Measurements from ENCODE around the gene ZMYND10. TPM values are rescaled to one million over a fixed set of nuclear protein-coding genes. Genes with fewer than 3 reads are reported as not detected.
A peak's percentile ranks its signal among the peaks of the same experiment; 100 is the strongest.

The ZMYND10 gene
- total RNA-seq, 1 experiment from 2014 or later = 0.74 TPM

DNA sequence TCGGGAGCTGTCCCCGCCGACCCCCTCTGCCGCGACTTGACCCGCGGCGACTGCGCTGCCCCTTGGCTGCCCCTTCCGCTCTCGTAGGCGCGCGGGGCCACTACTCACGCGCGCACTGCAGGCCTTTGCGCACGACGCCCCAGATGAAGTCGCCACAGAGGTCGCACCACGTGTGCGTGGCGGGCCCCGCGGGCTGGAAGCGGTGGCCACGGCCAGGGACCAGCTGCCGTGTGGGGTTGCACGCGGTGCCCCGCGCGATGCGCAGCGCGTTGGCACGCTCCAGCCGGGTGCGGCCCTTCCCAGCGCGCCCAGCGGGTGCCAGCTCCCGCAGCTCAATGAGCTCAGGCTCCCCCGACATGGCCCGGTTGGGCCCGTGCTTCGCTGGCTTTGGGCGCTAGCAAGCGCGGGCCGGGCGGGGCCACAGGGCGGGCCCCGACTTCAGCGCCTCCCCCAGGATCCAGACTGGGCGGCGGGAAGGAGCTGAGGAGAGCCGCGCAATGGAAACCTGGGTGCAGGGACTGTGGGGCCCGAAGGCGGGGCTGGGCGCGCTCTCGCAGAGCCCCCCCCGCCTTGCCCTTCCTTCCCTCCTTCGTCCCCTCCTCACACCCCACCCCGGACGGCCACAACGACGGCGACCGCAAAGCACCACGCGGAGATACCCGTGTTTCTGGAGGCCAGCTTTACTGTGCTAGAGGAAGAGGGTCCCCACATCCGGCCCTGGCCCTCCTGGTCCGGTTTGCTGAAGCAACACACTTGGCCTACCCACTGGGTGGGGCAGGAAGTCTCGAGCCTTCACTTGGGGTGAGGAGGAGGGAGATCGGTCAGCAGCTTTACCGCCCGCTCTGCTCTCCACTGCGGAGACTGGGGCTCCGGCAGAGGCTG lies 4.8 kb downstream of the ZMYND10 start, which contains the start of gene RASSF1 (continued):
- TF ChIP-seq, protein P1, sequence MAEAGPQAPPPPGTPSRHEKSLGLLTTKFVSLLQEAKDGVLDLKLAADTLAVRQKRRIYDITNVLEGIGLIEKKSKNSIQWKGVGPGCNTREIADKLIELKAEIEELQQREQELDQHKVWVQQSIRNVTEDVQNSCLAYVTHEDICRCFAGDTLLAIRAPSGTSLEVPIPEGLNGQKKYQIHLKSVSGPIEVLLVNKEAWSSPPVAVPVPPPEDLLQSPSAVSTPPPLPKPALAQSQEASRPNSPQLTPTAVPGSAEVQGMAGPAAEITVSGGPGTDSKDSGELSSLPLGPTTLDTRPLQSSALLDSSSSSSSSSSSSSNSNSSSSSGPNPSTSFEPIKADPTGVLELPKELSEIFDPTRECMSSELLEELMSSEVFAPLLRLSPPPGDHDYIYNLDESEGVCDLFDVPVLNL (CRISPR knock-in tag; IDR thresholded peaks at IDR 0.05; ENCODE audit: borderline replicate concordance, low read depth) = no peak
- no peak for TF ChIP-seq ESRRA (CRISPR knock-in tag; IDR thresholded peaks at IDR 0.05; ENCODE audit: borderline replicate concordance)
- peak; percentile 29; the same call in 1 of the 2 replicates for TF ChIP-seq ZNF423 (CRISPR knock-in tag; IDR thresholded peaks at IDR 0.05)
- no peak for TF ChIP-seq FOXJ3 (CRISPR knock-in tag; IDR thresholded peaks at IDR 0.05; ENCODE audit: borderline replicate concordance)
- TF ChIP-seq TEAD1 (CRISPR knock-in tag; IDR thresholded peaks at IDR 0.05) = 0 out of 2 replicates have a peak, but pooled peaks have one; percentile 67
- no peak for TF ChIP-seq ZNF219 (CRISPR knock-in tag; IDR thresholded peaks at IDR 0.05; ENCODE audit: borderline replicate concordance)
- peak; percentile 40 for TF ChIP-seq ETV6 (CRISPR knock-in tag; IDR thresholded peaks at IDR 0.05)

DNA sequence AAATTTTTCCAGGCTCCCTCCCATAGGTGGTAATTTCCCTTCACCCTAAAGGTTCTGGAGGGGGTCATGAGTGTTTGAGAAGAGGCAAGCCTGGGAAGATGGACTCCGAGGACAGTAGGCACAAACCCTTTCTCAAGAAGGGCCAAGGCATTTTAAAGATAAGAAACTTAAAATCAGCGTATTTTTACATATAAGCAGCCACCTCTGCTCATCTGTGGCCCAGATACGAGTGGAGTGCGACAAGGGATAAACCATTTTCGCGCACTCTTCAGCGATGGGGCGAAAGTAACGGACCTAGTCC lies 5.4 kb downstream of the ZMYND10 start:
- peaks cover 71% of the 10 kb centered on the region for H3K27me3 Mint-ChIP-seq (ENCODE audit: low read depth)
- H3K36me3 Mint-ChIP-seq = no peaks in the 10 kb centered on the region
- ATAC-seq (no peak), DNase-seq (ENCODE audit: low spot score) (no peak)
- TF ChIP-seq, protein P2, sequence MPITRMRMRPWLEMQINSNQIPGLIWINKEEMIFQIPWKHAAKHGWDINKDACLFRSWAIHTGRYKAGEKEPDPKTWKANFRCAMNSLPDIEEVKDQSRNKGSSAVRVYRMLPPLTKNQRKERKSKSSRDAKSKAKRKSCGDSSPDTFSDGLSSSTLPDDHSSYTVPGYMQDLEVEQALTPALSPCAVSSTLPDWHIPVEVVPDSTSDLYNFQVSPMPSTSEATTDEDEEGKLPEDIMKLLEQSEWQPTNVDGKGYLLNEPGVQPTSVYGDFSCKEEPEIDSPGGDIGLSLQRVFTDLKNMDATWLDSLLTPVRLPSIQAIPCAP (CRISPR knock-in tag; IDR thresholded peaks at IDR 0.05) = no peak
- TF ChIP-seq TEAD4 (CRISPR knock-in tag; IDR thresholded peaks at IDR 0.05) (no peak), ZNF232 (CRISPR knock-in tag; IDR thresholded peaks at IDR 0.05) (no peak), SOX15 (CRISPR knock-in tag; IDR thresholded peaks at IDR 0.05) (no peak), CREB1 (CRISPR knock-in tag; IDR thresholded peaks at IDR 0.05) (no peak), ETV6 (CRISPR knock-in tag; IDR thresholded peaks at IDR 0.05) (no peak), NFE2L1 (CRISPR knock-in tag; IDR thresholded peaks at IDR 0.05) (no peak), ZNF219 (CRISPR knock-in tag; IDR thresholded peaks at IDR 0.05; ENCODE audit: borderline replicate concordance) (no peak), SMAD4 (CRISPR knock-in tag; IDR thresholded peaks at IDR 0.05) (no peak), ESRRA (CRISPR knock-in tag; IDR thresholded peaks at IDR 0.05; ENCODE audit: borderline replicate concordance) (no peak), GRHL2 (CRISPR knock-in tag; IDR thresholded peaks at IDR 0.05; ENCODE audit: insufficient replicate concordance, severe bottlenecking) (no peak), ZNF416 (CRISPR knock-in tag; IDR thresholded peaks at IDR 0.05) (no peak), GTF2I (CRISPR knock-in tag; conservative IDR thresholded peaks at IDR 0.05) (no peak)
- TF ChIP-seq, protein P3, sequence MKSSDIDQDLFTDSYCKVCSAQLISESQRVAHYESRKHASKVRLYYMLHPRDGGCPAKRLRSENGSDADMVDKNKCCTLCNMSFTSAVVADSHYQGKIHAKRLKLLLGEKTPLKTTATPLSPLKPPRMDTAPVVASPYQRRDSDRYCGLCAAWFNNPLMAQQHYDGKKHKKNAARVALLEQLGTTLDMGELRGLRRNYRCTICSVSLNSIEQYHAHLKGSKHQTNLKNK (CRISPR knock-in tag; IDR thresholded peaks at IDR 0.05) = no peak
- TF ChIP-seq, protein P4, sequence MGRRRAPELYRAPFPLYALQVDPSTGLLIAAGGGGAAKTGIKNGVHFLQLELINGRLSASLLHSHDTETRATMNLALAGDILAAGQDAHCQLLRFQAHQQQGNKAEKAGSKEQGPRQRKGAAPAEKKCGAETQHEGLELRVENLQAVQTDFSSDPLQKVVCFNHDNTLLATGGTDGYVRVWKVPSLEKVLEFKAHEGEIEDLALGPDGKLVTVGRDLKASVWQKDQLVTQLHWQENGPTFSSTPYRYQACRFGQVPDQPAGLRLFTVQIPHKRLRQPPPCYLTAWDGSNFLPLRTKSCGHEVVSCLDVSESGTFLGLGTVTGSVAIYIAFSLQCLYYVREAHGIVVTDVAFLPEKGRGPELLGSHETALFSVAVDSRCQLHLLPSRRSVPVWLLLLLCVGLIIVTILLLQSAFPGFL (CRISPR knock-in tag; IDR thresholded peaks at IDR 0.05; ENCODE audit: borderline replicate concordance) = no peak
- TF ChIP-seq, protein P5, sequence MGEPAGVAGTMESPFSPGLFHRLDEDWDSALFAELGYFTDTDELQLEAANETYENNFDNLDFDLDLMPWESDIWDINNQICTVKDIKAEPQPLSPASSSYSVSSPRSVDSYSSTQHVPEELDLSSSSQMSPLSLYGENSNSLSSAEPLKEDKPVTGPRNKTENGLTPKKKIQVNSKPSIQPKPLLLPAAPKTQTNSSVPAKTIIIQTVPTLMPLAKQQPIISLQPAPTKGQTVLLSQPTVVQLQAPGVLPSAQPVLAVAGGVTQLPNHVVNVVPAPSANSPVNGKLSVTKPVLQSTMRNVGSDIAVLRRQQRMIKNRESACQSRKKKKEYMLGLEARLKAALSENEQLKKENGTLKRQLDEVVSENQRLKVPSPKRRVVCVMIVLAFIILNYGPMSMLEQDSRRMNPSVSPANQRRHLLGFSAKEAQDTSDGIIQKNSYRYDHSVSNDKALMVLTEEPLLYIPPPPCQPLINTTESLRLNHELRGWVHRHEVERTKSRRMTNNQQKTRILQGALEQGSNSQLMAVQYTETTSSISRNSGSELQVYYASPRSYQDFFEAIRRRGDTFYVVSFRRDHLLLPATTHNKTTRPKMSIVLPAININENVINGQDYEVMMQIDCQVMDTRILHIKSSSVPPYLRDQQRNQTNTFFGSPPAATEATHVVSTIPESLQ (CRISPR knock-in tag; IDR thresholded peaks at IDR 0.05) = no peak
- TF ChIP-seq, protein P6, sequence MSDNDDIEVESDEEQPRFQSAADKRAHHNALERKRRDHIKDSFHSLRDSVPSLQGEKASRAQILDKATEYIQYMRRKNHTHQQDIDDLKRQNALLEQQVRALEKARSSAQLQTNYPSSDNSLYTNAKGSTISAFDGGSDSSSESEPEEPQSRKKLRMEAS (CRISPR knock-in tag; IDR thresholded peaks at IDR 0.05) = no peak
- ChIA-PET POLR2A (no interaction called here), CTCF (interaction anchor here (1.0 to 1.7 kb wide), 7 partner anchors 37 to 272 kb away, joined by 3 to 6 read pairs (median 4); partner anchors contain the start of genes CISH, HYAL1 and IFRD2)
- H3K4me1 Mint-ChIP-seq = peaks cover 33% of the 10 kb centered on the region
- peak overlapping the region; percentile 95 for H3K4me3 Mint-ChIP-seq
- no peak overlapping the region for H3K27ac Mint-ChIP-seq
- H3K9me3 Mint-ChIP-seq = no peaks in the 10 kb centered on the region

Measured in WTC11 (cell line).